SH-SY5Y (cell line): ENCODE measurements around the gene LIMA1.

Experiments
- GATA2 ChIP-seq: IDR thresholded peaks from 2 replicates; pipeline ENCODE4 v1.6.1; 2011; ENCODE audit warnings: mild to moderate bottlenecking, low read depth, low read length
- GATA3 ChIP-seq: IDR thresholded peaks from 2 replicates; pipeline ENCODE4 v1.6.1; 2011; ENCODE audit warnings: low read depth, mild to moderate bottlenecking, low read length, moderate library complexity

Gene LIMA1

DNA sequence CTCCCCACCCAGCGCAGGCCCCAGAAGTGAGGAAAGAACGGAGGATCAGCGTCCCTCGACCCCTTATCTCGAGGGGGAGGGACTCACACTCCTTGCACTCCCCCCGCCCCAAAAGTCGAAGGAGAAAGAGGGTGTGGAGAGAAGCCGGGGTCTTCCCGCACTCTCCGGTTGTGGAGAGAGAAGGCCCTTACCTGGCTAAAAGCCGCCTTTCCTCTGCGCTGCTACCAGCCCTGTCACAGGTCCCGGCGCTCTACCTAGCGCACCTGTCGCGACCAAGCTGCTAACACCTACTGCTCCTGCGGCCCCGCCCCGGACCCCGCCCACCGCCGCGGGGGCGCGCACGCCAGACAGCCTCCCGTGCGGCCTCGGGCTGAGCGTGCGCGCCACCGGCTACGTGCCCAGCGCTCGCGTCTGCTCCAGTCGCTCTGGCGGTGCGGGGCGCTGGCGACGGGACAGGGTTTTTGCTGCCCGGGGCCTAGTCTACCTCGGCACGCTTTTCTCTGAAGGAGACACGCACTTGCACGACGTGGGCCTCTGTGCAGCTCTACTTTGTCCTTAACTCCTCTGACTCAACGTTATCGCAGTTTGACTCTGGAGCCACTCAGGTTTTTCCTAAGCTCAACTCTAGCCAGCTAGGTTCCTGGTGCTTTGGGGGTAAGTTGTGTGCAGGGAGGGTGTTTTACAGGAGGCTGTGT is at the start of gene LIMA1:
LIMA1 (minus strand) TSS at position 292 of the 695 bp plus-strand sequence. CDS start 34,769 bp downstream, outside the sequence.
- TF ChIP-seq GATA2 = no peak
- no peak for TF ChIP-seq GATA3

DNA sequence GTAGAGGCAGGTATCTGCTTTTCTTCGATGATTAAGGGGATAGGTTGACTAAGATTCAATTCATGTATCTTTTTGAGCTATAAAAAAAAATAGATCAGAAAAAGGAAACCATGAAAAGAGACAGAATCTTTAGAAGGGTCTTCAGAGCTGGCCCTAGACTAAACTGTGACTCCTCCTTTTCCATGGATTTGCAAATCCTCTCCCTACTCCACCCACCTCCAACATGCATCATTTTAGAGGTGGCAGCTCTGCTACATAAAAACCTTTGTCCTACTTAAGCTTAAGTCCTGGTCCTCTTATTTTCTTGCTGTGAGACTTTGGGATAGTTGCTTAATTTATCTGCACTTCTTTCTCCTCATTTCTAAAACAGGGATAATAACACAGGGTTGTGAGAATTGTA is 48.4 kb upstream of the LIMA1 start:
- TF ChIP-seq GATA2 = no peak
- no peak for TF ChIP-seq GATA3

DNA sequence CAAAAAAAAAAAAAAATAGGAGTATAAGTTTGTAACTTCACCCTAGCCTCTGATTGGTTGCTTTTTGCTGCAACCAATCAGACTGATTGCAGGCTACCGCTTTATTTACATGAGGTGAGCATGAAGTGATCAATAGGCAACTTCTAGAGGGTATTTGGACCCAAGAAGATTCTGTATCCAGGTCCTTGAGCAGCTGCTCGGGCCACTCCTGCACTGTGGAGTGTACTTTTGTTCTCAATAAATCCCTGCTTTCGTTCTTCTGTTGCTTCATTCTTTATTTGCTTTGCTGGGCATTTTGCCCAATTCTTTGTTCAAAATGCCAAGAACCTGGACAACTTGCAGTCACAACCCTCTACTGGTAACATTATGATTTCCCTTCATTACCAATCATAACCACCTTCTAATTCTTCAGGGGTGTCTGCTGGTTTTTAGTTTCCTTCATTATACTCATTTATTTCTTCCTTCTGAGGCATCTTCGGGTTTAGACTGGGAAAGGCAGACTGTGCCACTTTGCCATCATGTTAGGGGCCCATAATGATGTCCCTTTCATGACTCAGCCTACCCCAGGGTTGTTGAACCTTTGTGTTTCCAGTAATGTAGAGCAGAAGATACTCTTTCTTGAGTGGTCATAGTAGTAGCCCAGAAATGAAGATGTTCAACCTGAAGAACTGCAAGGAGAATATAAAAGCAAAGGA is 43.4 kb upstream of the LIMA1 start:
- TF ChIP-seq GATA3 (no peak), GATA2 (no peak)

DNA sequence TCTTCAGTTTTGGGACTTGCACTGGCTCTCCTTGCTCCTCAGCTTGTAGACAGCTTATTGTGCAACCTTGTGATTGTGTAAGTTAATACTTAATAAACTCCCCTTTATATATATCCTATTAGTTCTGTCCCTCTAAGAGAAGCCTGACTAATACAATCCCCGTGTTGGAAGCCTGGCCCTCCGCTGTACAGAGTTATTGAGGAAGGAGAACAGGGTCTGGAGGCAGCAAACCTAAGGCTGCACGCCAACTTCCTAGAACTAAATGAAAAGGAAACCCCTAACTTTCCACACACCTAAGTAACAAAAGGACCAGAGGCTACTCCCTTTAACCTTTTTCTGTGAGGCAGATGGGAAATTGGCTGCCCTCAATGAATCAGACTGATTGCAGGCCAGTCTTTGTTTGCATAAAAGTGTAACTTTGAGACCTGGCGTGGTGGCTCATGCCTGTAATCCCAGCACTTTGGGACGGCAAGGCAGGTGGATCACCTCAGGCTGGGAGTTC is 42.6 kb upstream of the LIMA1 start:
- TF ChIP-seq GATA3 (no peak), GATA2 (no peak)

DNA sequence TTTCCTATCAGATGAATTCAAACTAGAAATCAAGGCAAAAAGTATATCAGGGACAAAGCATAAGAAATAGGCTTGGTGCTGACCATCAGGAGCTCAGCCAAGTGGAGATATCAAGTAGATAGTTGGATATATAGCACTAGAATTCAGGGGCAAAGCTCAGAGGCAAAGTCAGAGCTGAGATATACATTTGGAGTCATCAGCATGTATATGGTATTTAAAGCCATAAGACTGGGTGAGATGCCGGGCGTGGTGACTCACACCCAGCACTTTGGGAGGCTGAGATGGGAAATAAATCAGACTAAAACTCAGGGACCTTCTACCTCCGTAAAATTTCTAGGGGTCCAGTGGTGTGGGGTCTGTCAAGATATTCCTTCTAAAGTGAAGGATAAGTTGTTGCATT is 38.9 kb upstream of the LIMA1 start:
- TF ChIP-seq GATA3 (no peak), GATA2 (no peak)

DNA sequence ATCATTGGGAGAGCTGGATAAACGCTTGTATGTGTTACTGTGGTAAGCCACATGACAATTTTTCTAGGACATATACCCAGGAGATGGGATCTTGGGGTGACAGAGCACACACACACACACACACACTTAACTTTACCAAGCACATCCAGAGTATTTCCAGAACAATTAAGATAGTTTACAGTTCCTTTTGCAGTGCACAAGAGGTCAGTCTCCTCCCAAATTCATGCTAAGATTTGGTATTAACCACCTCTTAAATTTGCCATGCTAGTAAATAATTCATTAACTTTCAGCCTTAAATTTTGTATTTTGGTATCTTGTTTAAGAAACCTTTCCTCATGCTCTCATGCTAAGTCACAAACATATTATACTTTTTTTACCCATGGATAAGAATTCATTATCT is 33.9 kb upstream of the LIMA1 start:
- TF ChIP-seq GATA3 = no peak
- TF ChIP-seq GATA2 = no peak

DNA sequence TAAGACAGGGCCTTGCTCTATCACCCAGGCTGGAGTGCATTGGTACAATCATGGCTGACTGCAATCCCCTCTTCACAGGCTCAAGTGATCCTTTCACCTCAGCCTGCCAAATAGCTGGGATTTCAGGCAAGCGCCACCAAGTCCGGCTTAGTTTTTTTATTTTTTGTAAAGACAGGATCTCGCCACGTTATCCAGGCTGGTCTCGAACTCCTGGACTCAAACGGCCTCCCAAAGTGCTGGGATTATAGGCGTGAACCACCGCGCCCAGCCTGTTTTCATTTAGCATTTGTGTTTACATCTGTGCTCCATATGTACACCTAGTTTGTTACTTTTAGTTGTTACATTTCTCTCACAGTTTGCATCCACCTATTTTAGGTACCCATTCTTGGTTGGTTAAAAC is 32.5 kb upstream of the LIMA1 start:
- TF ChIP-seq GATA3 (no peak), GATA2 (no peak)

DNA sequence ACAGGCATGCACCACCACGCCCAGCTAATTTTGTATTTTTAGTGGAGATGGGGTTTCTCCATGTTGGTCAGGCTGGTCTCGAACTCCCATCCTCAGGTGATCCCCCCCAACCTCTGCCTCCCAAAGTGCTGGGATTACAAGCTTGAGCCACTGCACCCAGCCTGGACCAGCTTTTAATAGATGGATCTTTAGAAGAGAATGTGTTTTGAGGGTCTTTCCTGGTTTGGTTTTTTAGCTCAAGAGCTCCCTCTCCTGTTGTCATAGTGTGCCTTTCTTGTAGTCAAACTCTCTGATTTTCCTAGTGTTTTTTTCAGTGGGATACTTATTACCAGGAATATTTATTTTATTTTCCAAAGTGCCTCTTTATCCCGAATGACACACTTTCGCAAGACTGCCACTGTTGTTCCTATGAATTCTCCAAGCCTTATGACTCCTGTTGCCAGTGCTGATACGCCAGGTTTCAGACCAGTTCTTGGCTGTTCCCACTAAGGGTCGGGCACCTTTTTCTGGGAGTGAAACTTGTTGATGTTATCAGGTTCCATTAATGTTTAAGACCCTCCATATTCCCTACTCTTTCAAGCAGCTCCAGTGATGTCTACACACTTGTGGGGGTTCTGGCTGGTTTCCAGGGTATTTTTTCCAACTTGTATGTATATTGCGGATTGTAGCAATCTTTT is 31.5 kb upstream of the LIMA1 start:
- no peak for TF ChIP-seq GATA2

DNA sequence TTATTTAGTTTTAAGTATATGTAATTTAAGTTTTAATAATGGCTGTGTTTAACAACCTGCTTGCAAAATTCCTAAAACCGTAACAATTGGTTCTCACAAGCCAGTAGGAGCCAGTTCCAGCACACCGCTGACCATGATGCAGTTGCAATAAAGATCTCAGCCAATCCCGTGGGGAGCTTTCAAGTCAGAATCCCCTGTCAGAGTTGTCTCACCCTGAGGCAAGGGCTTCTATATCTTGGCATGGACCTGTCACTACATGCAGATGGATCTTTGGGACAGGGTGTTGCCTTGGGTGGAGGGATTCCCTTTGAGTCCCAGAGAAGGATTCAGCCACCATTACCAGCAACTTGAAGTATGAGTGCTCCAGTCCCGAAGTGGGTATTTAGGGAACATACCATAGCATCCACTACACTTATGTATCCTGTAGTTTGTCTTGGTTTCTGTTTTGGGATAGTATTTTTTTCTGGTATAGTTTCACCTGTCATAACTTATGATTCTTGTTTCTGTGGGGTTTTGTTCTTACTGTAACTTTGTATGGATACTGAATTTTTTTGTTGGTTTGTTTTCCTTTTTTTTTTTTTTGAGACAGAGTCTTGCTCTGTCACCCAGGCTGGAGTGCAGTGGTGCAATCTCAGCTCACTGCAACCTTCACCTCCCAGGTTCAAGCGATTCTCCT is 30.1 kb upstream of the LIMA1 start:
- TF ChIP-seq GATA3 (no peak), GATA2 (no peak)

DNA sequence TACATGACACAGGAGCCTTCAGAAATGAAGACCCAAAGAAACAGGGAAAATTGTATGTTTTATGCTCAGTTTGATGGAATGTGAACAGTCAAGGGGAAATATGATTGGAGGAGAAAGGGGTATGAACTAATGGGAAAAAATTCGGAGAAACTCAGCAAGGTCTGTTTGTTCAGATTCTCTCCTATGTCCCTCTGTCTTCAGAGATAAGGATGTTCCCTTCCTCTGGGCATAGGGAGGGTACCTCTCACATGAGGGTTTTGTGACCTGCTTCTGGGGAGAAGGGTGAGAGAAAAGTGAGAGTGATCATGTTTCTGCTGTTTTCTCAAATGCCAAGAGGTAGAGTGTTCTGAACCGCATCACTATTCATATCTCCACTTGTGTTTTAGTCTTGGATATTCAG is 26.6 kb upstream of the LIMA1 start:
- TF ChIP-seq GATA3 (no peak), GATA2 (no peak)

DNA sequence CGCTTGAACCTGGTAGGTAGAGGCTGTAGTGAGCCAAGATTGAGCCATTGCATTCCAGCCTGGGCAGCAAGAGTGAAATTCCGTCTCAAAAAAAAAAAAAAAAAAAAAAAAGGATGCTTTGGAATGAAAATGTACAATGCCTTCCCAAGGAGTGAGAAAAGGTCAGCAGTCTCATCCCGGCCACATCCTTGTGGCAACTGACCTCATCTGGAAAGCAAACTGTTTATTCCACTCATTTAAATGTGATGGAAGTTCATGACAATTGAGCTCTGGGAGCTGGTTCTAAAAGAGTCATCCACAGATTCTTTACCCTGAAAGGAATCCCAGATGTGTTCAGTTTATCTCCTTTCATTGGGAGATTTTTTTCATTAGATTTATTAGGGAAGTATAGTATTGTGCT is 19.4 kb upstream of the LIMA1 start:
- TF ChIP-seq GATA3 = no peak
- no peak for TF ChIP-seq GATA2

DNA sequence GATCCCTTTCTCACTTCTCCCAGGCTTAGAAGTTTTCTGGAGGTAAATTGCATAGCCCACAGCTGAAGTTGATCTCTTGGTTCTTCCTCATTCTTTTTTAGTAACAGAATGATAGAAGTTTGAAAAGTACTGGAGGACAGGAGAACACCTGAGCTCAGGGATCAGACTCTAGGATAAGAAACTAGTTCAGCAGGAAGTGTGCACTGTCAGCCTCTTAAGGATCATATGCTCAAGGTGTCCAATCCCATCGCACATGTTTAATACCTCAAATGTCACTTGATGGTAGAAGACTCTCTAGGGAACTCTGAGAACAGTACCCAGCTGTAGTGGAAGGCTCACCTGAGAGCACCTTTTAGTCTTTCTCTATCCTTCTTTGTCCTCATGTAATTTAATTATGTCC is 14.7 kb upstream of the LIMA1 start:
- TF ChIP-seq GATA2 (no peak), GATA3 (no peak)

DNA sequence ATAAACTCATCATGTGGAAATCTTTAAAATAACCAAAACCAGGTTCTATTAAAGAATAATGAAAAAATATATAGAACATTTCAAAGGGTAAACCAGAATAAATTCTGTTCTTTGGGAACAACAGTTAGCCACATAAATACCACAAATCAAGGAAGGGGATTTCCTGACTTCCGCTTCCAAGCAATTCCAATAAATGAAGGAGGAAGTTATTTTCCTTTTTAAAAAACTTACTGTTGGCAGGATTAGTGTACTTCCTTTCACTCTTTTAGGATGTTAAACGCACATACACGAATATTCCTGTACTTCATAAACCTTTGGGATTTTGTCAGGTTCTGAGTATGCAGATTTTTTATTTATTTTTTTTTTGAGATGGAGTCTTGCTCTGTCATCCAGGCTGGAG is 13.7 kb upstream of the LIMA1 start:
- no peak for TF ChIP-seq GATA3
- no peak for TF ChIP-seq GATA2

DNA sequence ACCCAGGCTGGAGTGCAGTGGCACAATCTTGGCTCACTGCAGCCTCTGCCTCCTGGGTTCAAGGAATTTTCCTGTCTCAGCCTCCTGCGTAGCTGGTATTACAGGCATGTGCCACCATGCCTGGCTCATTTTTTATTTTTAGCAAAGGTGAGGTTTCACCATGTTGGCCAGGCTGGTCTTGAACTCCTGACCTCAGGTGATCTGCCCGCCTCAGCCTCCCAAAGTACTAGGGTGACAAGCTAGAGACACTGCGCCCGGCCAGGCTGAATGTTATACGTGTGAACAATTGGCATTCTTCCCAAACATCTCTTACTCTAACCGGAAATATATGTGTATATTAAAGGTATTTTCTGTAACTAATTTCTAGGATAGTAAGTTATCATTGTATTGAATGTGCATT is 13.2 kb upstream of the LIMA1 start:
- TF ChIP-seq GATA2 = no peak
- TF ChIP-seq GATA3 = no peak
